NCI-H524 treated with DMSO at 0.1 percent for 48 hours (cell line): ENCODE measurements around the gene KLHDC7A.

Experiments
- DNase-seq: peaks from one replicate; lab custom pipeline; 2025; lab: John Stamatoyannopoulos, UW

Gene KLHDC7A

DNA sequence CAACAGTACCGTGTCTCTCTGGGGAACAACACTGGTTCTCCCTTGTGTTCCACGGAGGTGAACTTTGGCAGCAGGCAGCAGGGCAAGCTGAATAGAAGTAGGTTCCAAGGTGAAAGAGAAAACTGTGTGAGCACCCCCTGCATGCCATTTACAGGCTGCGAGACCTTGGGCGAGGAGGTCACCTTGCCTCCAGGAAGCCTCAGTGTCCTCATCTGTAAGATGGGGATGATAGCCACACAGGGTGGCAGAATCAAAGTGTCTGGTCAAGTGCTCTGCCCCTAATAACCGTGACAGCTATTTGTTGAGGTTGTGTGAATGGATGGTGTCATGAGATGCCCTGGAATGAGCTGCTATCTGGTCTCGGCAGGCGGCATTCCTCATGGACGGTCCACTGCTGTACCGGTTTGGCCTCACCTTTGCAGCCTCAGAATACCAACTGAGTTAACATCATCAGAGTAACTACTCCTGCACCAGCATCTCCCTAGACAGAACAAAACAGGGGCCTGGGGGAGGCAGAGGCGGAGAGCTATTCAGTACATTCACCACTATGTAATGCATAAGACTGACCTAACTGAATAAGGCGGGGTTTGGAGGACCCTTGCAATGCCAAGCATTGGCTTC is 7.4 kb upstream of the KLHDC7A start:
- no peak for DNase-seq

DNA sequence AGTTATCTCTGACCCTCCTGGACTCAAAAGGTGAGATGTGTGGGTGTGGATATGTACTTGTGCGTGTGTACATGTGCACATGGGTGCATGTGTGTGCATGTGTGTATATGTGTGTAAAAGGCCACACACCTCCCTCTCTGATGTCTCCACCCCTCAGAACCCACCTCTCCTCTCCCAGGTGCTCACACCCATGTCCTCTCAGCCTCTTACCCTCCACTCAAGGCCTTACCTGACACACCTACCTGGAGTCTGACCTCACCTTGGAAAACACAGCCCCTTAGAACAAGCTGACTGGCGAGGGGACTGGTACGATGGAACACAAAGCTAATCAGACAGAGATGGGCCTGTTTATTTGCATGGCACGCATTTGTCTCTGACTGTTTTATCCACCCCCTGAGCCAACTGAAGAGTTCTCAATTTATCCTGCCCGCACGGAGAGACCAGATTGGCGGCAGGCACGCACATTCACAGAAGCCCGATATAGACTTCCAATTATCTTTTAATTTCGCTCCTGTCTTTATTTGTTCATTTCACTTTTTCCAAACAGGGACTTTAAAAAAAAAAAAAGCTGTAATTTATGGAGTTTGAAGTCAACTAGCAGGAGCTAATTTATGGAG is 6.1 kb upstream of the KLHDC7A start:
- no peak for DNase-seq

DNA sequence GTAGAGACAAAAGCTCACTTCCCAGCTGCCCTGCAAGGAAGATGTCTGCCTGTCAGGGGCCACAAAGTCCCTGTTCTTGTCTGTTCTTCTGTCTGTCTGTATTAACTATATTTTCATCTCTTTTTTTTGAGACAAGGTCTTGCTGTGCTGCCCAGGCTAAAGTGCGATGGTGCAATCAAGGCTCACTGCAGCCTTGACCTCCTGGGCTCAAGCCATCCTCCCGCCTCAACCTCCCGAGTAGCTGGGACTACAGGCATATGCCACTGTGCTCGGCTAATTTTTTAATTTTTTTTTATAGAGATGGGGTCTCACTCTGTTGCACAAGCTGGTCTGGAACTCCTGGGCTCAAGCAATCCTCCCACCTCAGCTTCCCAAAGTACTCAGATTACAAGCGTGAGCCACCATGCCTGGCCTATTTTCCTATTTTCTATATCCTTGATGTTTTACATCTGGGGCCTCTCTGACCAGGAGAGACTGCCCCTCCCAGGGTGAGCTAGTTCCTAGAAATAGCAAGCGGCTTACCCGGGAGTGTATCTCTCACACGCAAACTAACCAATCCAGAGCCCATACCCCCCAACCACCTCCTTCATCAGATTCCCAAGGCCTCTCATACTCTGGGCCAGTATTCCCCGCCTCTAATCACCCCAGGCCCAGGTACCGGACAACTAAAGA is 5.4 kb upstream of the KLHDC7A start:
- no peak for DNase-seq

DNA sequence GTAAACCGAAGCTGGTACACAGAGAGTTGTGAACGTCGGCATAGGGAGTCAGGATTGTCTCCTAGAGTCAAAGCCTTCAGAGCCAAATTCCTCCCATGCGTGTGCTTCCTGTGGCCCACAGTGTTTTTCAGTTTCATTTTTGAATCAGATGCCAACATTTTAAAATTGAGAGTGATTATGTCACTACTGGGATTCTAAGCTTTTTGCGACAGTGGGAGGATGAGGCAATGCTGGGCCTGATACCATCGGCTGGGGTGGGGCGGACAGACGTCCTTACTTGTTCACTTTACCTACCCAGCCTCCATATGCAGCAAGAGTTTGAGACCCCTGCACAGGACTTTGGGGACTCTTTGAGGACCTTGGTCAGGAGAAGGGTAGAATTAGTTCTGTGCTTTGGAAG is 1.3 kb upstream of the KLHDC7A start:
- no peak for DNase-seq

DNA sequence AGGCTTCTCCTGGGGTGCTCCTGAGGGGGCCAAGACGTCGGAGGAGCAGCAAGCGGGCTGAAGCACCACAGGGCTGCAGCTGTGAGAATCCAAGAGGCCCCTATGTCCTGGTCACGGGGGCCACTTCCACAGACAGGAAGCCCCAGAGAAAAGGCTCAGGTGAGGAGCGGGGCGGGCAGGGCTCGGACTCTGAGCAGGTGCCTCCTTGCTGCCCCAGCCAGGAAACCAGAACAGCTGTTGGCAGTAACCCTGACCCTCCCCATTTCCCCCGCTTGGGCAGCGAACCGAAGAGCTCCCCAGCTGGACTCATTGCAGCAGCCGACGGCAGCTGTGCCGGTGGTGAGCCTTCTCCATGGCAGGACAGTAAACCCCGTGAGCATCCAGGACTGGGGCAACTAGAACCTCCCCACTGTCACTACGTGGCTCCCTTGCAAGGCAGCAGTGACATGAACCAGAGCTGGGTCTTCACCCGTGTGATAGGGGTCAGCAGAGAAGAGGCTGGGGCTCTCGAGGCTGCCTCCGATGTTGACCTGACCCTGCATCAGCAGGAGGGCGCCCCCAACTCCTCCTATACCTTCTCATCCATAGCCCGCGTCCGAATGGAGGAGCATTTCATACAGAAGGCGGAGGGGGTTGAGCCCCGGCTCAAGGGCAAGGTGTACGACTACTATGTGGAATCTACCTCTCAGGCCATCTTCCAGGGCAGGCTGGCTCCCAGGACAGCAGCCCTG is 625 bp downstream of the KLHDC7A start:
- DNase-seq: peak; percentile 31

DNA sequence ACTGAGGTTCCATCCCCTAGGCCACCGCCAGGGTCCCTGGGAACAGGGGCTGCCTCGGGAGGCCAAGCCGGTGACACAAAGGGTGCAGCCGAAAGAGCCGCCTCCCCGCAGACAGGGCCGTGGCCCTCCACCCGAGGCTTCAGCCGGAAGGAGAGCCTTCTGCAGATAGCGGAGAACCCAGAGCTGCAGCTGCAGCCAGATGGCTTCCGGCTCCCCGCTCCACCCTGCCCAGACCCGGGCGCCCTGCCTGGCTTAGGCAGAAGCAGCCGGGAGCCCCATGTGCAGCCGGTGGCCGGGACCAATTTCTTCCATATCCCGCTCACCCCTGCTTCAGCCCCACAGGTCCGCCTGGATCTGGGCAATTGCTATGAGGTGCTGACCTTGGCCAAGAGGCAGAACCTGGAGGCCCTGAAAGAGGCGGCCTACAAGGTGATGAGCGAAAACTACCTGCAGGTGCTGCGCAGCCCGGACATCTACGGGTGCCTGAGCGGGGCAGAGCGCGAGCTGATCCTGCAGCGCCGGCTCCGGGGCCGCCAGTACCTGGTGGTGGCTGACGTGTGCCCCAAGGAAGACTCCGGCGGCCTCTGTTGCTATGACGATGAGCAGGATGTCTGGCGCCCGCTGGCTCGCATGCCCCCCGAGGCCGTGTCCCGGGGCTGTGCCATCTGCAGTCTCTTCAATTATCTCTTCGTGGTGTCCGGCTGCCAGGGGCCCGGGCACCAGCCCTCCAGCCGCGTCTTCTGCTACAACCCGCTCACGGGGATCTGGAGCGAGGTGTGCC is 1.4 kb downstream of the KLHDC7A start:
- DNase-seq: peak; percentile 37

DNA sequence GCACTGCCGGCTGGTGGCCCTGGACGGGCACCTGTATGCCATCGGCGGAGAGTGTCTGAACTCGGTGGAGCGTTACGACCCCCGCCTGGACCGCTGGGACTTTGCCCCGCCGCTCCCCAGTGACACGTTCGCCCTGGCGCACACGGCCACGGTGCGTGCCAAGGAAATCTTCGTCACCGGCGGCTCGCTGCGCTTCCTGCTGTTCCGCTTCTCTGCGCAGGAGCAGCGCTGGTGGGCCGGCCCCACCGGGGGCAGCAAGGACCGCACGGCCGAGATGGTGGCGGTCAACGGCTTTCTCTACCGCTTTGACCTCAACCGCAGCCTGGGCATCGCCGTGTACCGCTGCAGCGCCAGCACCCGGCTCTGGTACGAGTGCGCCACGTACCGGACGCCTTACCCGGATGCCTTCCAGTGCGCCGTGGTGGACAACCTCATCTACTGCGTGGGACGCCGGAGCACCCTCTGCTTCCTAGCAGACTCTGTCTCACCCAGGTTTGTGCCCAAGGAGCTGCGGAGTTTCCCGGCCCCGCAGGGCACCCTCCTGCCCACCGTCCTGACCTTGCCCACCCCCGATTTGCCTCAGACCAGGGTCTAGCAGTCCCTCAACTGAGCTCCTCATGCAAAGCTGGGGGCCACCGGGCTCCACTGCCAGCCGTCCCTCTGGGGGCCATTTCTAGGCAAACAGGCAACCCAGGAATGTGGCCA is 2.1 kb downstream of the KLHDC7A start:
- DNase-seq: no peak

DNA sequence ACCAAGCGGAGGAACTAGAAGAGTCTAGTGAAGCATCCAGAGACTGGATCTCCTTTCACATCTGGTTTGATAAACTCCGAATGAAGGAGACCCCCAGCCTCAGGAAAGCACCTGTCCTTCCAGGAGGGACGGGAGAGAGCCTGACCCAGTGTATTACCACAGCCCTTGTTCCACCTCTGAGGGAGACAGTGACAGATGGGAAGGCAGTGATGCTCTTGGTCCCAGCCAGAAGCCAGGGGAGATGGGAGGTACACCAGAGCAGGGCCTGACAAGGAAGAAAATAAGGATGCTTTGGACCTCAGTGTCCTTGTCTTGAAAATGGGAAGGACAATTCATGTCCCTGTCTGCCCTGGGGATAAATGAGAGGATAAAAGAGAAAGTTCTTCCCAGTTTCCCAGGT is 3.5 kb downstream of the KLHDC7A start:
- DNase-seq: no peak

DNA sequence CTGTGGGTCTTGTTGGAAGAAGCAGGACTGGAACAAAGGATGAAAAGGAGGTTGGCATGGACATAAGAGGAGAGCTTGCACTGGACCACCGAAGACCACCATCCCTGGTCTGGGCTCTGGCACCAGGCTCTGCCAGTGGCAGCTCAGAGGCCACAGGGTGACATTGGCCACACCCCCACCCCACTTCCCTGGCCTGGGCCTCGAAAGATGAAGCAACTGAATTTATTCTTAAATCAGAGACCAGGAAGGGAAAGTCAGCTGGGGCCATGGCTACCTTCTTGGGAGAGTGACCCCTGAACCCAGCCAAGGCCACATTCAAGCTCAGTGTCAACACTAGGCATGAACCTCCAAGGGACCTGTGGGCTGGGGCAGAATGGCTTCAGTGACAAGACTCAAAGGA is 4.0 kb downstream of the KLHDC7A start:
- DNase-seq: no peak

DNA sequence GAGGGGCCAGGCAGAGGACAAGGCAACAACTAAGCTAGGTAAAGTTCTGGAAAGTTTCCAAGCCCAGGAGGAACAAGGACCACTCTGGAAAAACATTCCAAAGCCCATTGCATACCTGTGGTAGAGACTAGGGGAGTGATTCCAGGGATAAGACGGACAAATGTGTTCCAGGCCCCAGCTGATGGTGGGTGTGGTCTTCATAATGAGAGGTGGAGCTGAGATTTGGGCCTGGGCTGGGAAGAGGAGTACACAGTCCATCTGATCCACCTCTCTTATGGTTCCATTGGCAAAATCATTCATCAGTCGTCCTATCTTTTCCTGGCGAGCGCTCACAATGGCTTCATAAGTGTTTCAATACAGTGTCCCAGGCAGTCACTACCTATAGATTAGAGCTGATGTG is 4.5 kb downstream of the KLHDC7A start:
- DNase-seq: no peak

DNA sequence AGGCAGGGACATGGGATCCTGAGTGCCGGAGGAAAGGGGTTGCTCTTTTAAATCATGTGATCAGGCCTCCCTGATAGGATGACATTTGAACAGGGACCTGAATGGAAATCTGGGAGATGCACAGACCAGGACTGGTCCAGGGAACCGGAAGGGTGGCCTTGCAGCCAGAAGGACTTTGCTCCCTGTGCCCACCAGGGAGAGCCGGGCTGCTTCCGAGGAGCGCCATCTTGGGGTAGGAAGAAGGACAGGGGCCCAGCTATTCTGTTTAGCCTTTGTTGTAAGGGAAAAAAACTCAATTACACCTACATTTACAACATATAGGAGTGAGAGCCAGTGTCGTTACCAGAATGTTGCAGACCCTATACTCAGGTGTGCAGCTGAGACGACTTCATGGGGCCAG is 5.5 kb downstream of the KLHDC7A start:
- DNase-seq: peak; percentile 44

DNA sequence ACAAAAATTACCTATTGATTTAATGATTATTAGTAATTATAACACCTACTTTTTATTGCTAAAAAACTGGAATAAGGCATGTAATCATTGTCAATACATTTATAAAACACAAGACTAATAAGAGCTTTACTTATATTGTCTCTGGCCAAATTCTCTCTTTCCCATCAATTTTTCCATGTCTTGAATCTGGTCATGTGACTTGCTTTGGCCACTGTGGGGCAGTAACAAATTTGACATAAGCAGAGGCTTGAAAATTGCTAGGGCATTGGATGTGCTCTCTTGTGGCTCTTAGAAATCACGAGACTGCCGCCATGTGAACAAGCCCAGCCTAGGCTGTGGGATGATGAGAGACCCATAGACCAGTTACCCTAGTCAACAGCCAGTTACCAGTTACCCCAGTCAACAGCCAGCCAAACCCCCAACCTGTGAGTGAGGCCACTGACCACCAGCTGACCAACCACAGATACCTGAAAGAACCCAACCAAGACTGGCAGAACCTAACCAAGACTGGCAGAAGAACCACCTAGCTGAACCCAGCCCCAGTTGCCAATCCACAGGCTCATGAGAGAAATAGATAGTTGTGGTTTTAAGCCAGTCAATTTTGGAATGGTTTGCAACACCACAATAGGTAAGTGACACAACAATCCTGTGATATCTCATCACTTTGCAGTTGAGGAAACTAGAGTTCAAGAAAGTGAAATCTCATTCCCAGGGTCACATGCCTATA is 8.8 kb downstream of the KLHDC7A start:
- no peak for DNase-seq

DNA sequence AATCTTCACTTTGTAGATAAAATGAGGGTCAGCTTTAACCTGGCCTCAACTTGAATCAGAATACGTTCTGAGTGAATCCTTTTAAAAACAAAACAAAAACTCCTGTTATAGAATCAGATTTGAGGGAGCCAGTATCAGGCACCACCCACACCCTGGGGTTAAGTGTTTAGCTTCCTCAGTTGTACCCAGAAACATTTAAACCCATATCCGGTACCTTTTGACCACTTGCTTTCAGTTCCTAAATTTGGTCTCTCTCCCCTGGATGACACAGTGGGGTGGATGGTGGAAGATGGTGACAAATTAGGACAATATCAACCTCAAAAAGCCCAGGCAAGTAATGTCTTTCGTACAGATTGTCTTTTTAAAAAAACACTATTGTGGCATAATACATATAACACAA is 10.4 kb downstream of the KLHDC7A start:
- DNase-seq: no peak

DNA sequence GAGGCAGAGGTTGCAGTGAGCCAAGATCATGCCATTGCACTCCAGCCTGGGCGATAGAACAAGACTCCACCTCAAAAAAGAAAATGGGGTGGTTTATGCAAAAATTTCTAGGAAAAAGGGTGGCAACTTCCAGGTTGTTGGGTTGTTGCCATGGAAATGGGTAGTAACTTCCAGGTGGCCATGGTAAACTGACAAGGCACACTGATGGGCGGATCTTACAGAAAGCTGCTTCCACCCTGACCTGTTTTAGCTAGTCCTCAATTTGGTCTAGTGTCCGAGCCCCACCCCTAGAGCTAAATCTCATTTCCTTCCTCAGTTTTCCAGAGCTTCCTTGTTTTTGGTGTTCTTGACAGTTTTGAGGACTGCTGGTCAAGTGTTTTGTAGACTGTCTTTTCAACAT is 13.6 kb downstream of the KLHDC7A start:
- DNase-seq: no peak

DNA sequence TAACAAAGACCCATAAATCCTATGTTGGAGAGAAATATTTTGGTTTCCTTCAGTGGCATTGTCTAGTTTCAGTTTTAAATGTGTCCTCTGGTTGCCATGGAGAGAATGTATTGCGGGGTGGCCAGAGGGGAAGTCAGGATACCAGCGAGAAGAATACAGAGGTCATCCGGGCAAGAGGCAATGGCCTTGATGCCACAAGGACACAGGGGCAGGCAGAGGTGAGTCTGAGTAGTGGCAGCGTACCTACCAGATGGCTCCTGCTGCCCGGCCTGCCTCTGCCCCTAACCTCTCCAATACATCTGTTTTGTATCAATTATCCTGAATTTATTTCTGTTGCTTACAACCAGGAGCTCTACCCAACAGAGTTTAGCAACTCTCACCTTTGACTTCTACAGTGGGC is 14.9 kb downstream of the KLHDC7A start:
- DNase-seq: no peak

DNA sequence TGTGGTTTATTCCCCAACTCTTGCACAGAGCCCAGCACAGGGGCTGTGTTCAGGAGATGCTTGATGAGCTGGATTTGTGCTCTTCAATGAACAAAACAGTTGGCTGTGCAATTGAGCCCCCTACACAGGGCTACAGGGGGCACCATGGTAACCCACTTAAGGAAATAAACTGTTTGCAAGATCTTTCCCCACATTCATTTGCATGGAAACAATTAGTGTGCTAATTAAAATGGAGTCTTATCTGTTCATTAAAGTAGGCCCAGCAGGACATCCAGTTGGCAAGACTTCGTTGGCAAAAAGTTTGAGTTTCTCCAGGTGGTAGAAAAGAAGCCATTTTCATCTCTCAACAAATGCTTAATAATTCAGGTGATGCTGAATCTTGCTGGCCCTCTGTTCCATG is 15.3 kb downstream of the KLHDC7A start:
- DNase-seq: no peak

DNA sequence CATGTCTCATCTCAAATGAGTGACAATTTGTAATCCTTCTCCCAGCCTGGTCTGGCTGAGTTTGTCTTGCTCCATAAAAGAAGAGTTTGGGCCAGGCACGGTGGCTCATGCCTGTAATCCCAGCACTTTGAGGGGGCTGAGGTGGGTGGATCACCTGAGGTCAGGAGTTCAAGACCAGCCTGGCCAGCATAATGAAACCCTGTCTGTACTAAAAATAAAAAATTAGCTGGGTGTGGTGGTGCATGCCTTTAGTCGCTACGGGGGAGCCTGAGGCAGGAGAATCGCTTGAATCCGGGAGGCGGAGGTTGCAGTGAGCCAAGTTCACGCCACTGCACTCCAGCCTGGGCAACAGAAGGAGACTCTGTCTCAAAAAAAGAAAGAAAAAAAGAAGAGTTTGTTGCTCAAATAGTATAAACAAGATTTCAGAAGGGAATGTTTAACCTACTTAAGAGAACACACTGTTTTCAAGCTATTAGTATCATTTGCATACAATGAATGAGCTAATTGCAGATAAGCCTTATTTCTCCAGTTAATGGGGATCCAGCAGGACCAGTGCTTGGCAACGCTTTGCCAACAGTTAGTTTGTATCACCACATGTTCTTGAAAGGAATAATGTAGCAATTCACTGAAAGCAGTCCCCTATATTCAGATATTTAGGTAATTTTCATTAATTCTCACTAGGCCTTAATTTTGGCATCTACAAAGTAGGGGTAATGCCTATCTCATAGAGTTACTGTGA is 15.9 kb downstream of the KLHDC7A start:
- no peak for DNase-seq

DNA sequence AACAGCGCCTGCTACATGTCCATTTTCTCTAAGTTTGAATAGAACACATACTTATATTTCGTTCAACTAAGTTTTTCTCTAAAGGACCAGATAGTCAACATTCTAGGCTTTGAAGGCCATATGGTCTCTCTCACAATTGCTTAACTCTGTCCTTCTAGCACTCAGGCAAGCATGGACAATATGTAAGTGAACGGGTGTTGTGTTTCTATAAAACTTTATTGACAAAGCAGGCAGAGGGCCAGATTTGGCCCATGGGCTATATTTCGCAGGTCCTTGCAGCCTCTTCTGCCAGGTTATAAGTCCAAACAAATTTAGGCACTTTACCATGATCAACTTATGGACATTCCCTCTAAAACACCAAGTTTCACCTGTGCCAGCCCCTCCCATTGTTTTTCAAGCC is 21.1 kb downstream of the KLHDC7A start:
- DNase-seq: no peak

DNA sequence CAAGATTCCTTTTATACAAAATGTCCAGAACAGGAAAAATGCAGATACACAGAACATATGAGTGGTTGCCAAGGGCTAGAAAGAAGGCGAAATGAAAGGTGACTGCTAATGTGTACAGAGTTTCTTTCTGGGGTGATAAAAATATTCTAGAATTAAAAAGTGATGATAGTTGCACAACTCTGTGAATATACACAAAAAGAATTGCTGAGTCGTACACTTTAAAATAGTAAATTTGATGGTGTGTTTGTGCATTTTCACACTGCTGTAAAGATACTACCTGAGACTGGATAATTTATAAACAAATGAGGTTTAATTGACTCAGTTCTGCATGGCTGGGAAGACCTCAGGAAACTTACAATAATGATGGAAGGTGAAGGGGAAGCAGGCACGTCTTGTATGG is 23.9 kb downstream of the KLHDC7A start:
- no peak for DNase-seq

DNA sequence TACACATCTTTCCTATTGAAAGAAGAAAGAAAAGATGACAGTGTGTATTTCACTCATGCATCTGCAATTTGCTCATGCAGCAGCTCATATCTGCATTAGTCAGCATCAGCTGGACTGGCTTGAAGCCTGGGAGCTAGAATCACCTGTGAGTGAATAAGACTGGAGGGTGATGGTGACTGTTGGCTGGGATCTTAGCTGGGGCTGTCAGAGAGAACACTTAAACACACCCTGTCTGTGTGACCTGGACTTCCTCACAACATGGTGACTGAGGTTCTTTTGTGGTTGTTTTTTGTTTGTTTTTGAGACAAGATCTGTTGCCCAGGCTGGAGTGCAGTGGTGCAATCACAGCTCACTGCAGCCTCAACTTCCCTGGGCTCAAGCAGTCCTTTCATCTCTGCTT is 24.9 kb downstream of the KLHDC7A start:
- DNase-seq: no peak
